GM23338 (cell line): ENCODE measurements around the gene CKS1B.
"Not testable (repeated sequence)": the region's sequence is repeated elsewhere in the genome, so short reads cannot be mapped to it uniquely, and the experiment has no call there.

Experiments used
- CTCF ChIP-seq, 2 experiments: fragments of 200-600 bp in 1 of 2; sonication (generic) in 1 of 2; conservative IDR thresholded peaks; 2 replicates each; pipeline versions ENCODE4 v1.5.1 to v1.6.1; 2016 to 2017; ENCODE audit warnings: antibody characterized with exemption in 2 of 2, low read depth in 2 of 2, mild to moderate bottlenecking in 2 of 2, moderate library complexity in 1 of 2
- EZH2 ChIP-seq: fragments of 200-600 bp; sonication (generic); IDR thresholded peaks from one replicate; pipeline ENCODE4 v1.8.0; 2017; ENCODE audit warnings: antibody characterized with exemption, mild to moderate bottlenecking, low read depth; ENCODE audit not compliant: unreplicated experiment
- EZH2phosphoT487 ChIP-seq: fragments of 200-600 bp; sonication (generic); IDR thresholded peaks from one replicate; pipeline ENCODE4 v1.8.1; 2018; ENCODE audit warnings: antibody characterized with exemption; ENCODE audit not compliant: unreplicated experiment
- JUNB ChIP-seq: IDR thresholded peaks from one replicate; pipeline ENCODE4 v1.6.1; 2016; ENCODE audit warnings: antibody characterized with exemption; ENCODE audit not compliant: unreplicated experiment
- POLR2AphosphoS5 ChIP-seq: IDR thresholded peaks from 2 replicates; pipeline ENCODE4 v1.6.1; 2016; ENCODE audit warnings: antibody characterized with exemption, low read depth
- REST ChIP-seq: IDR thresholded peaks from one replicate; pipeline ENCODE4 v1.6.1; 2018; ENCODE audit warnings: antibody characterized with exemption; ENCODE audit not compliant: unreplicated experiment
- STAT1 ChIP-seq: IDR thresholded peaks from one replicate; pipeline ENCODE4 v1.6.1; 2016; ENCODE audit warnings: antibody characterized with exemption; ENCODE audit not compliant: unreplicated experiment
- ZNF114 ChIP-seq: fragments of 250-450 bp; sonication (Bioruptor Pico); IDR thresholded peaks from 2 replicates; pipeline ENCODE4 v1.5.0; 2020; ENCODE audit warnings: mild to moderate bottlenecking, moderate library complexity

- TF ChIP-seq EZH2; EZH2phosphoT487; POLR2AphosphoS5; ZNF114 (CRISPR knock-in tag); JUNB; REST; STAT1: not testable (repeated sequence)
- peak; percentile 68 to 73 for TF ChIP-seq CTCF (conservative IDR thresholded peaks at IDR 0.05; ENCODE audit: low read depth in 2 of 2)
These were observed 21.0 kb downstream of the CKS1B start for GRCh38 chr1:154995301-154995983.
